ENCODE measurements around the gene PATE4.
"Not testable (repeated sequence)": the region's sequence is repeated elsewhere in the genome, so short reads cannot be mapped to it uniquely, and the experiment has no call there.

Gene PATE4, protein sequence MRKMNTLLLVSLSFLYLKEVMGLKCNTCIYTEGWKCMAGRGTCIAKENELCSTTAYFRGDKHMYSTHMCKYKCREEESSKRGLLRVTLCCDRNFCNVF

GRCh38 chr11:125833016-125833415 is at the start of gene PATE4:
Gene PATE4 (plus strand): TSS chr11:125833316. CDS start chr11:125833360, 44 bp downstream.
- Histone ChIP-seq H3K36me3 (ENCODE audit: insufficient read depth, low read length) (no peaks in the 10 kb centered on the region), H3K4me1 (ENCODE audit: insufficient read depth, low read length) (no peaks in the 10 kb centered on the region), H3K9me3 (ENCODE audit: control insufficient read depth, insufficient read depth, low read length) (no peaks in the 10 kb centered on the region), H3K9ac (ENCODE audit: low read depth, low read length) (no peak within 1 kb of the TSS)

GRCh38 chr11:125784678-125785077 is 48.4 kb upstream of the PATE4 start:
- no peak overlapping the region for H3K9ac ChIP-seq (ENCODE audit: low read depth, low read length)
- no peaks in the 10 kb centered on the region for H3K4me1 ChIP-seq (ENCODE audit: insufficient read depth, low read length)
- no peaks in the 10 kb centered on the region for H3K36me3 ChIP-seq (ENCODE audit: insufficient read depth, low read length)
- H3K9me3 ChIP-seq (ENCODE audit: control insufficient read depth, insufficient read depth, low read length): no peaks in the 10 kb centered on the region

- Histone ChIP-seq H3K9me3 (ENCODE audit: control insufficient read depth, insufficient read depth, low read length) (peaks cover 4% of the 10 kb centered on the region; the same call in 1 of the 2 replicates), H3K4me1 (ENCODE audit: insufficient read depth, low read length) (no peaks in the 10 kb centered on the region), H3K36me3 (ENCODE audit: insufficient read depth, low read length) (no peaks in the 10 kb centered on the region), H3K9ac (ENCODE audit: low read depth, low read length) (no peak within 1 kb of the TSS)
Measured at GRCh38 chr11:125787827-125788226, 45.3 kb upstream of the PATE4 start, which contains the start of gene PATE3. Gene PATE3 (plus strand): TSS chr11:125788127. CDS start chr11:125788152, 25 bp downstream.

DNA sequence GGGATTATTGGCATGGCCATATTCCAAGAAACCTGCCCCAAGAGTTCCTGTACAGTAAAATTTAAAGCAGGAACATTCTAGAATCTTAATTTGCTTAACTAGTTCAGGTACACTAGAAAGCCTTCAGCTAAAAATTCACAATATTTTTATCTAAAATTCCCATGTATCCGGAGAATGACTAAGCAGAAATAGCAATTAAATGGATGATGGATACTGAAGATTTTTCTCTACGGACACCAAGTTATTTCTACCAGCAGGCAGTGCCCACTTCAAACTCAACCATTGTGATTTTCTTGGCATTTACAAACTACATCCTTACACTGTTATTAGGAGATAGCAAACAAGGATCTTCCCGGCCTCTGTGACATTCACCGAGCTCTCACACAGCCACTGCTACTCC is 42.3 kb upstream of the PATE4 start:
- Histone ChIP-seq H3K9ac (ENCODE audit: low read depth, low read length) (no peak overlapping the region), H3K9me3 (ENCODE audit: control insufficient read depth, insufficient read depth, low read length) (peaks cover 6% of the 10 kb centered on the region; the same call in 1 of the 2 replicates), H3K36me3 (ENCODE audit: insufficient read depth, low read length) (no peaks in the 10 kb centered on the region), H3K4me1 (ENCODE audit: insufficient read depth, low read length) (no peaks in the 10 kb centered on the region)

DNA sequence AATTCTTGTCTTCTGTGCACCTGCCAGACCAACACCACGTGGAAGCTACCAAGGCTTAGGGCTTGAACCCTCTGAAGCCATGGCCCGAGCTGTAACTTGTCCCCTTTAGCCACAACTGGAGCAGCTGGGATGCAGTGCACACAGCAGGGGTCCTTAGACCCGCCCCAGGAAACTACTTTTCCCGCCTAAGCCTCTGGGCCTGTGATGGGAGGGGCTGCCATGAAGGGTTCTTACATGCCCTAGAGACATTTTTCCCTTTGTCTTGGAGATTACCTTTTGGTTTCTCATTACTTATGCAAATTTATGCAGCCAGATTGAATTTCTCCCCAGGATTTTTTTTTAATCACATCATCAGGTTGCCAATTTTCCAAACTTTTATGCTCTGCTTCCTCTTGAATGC is 35.5 kb upstream of the PATE4 start:
- peaks cover 8% of the 10 kb centered on the region; the same call in 1 of the 2 replicates for H3K4me1 ChIP-seq (ENCODE audit: insufficient read depth, low read length)
- no peaks in the 10 kb centered on the region for H3K36me3 ChIP-seq (ENCODE audit: insufficient read depth, low read length)
- H3K9me3 ChIP-seq (ENCODE audit: control insufficient read depth, insufficient read depth, low read length): peaks cover 8% of the 10 kb centered on the region; the same call in 1 of the 2 replicates
- no peak overlapping the region for H3K9ac ChIP-seq (ENCODE audit: low read depth, low read length)

- Histone ChIP-seq H3K9me3 (ENCODE audit: control insufficient read depth, insufficient read depth, low read length) (peaks cover 5% of the 10 kb centered on the region; the same call in 1 of the 2 replicates), H3K9ac (ENCODE audit: low read depth, low read length) (no peak overlapping the region), H3K4me1 (ENCODE audit: insufficient read depth, low read length) (peaks cover 8% of the 10 kb centered on the region; the same call in 1 of the 2 replicates), H3K36me3 (ENCODE audit: insufficient read depth, low read length) (no peaks in the 10 kb centered on the region)
Measured at GRCh38 chr11:125799808-125800207, 33.3 kb upstream of the PATE4 start.

GRCh38 chr11:125802387-125802786 is 30.7 kb upstream of the PATE4 start:
- Histone ChIP-seq H3K9me3 (ENCODE audit: control insufficient read depth, insufficient read depth, low read length) (peaks cover 5% of the 10 kb centered on the region; the same call in 1 of the 2 replicates), H3K36me3 (ENCODE audit: insufficient read depth, low read length) (no peaks in the 10 kb centered on the region), H3K9ac (ENCODE audit: low read depth, low read length) (no peak overlapping the region), H3K4me1 (ENCODE audit: insufficient read depth, low read length) (peaks cover 5% of the 10 kb centered on the region; the same call in 1 of the 2 replicates)

DNA sequence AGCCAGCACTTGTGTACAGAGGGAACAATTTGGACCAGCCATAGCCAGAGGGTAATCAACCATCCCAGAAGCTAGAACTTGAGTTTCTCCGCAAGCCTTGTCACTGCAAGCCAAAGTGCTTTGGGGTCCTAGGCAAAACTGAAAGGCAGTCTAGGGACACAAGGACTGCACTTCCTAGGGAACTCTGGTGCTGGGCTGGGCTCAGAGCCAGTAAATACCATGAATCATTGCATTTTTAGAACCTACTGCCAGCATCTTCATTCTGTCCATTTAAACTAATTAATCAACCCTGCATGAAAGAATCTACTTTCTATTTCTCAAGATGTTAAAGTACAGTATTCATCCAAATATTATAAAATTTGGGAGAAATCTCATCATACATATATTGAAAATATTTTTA is 25.2 kb upstream of the PATE4 start:
- Histone ChIP-seq H3K36me3 (ENCODE audit: insufficient read depth, low read length) (no peaks in the 10 kb centered on the region), H3K9ac (ENCODE audit: low read depth, low read length) (no peak overlapping the region), H3K9me3 (ENCODE audit: control insufficient read depth, insufficient read depth, low read length) (no peaks in the 10 kb centered on the region), H3K4me1 (ENCODE audit: insufficient read depth, low read length) (no peaks in the 10 kb centered on the region)

DNA sequence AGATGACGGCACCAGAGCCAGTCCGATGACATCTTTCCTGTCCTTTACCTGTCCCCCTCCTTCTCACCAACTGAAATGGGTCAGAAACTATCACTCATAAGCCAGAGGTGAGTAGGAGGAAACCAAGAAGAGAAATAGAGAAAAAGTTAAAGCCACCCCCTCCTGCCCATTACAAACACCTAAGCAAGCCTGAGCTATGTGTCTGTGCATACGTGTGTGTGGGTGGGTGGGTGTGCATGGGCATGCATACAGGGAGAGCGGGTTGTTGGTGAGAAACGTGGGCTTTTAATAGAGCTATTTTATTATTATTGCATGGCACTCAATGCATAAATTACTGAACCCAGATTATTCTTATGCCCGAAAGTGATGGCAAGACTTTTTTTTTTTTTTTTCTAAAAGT is 2.6 kb downstream of the PATE4 start:
- H3K36me3 ChIP-seq (ENCODE audit: insufficient read depth, low read length): no peaks in the 10 kb centered on the region
- H3K9ac ChIP-seq (ENCODE audit: low read depth, low read length): no peak overlapping the region
- H3K9me3 ChIP-seq (ENCODE audit: control insufficient read depth, insufficient read depth, low read length): no peaks in the 10 kb centered on the region
- H3K4me1 ChIP-seq (ENCODE audit: insufficient read depth, low read length): no peaks in the 10 kb centered on the region

DNA sequence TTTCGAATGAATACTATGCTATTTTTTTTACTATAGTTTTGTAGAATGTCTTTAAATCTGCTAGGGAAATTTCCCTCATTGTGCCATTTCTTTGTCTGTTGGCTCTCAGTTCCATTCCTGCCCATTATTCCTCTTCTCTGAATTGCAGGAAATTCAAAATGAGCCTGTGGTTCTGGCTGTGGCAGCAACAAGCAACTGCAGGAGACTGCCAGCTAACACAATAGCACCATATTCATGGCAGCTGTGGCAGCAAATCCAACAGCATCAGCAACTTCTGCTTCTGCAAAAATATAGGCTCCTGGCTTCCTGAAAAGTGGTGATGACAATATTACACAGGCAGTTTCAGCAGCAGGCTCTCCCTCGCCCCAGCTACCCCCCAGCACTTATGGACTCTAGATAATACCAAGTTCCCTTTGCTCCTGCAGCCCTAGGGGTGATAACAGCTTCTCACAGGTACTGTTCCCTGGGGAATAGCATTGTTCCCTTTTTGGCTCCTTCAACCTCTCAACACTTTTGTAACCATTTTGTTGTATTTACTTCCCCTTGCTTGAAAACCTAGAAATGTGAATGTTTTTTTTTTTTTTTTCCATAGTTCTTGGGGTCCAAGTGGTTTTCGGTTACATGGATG is 9.3 kb downstream of the PATE4 start:
- no peaks in the 10 kb centered on the region; the same call in 1 of the 2 replicates for H3K4me1 ChIP-seq (ENCODE audit: insufficient read depth, low read length)
- no peaks in the 10 kb centered on the region for H3K36me3 ChIP-seq (ENCODE audit: insufficient read depth, low read length)
- peaks cover 2% of the 10 kb centered on the region; the same call in 1 of the 2 replicates for H3K9me3 ChIP-seq (ENCODE audit: control insufficient read depth, insufficient read depth, low read length)
- no peak overlapping the region for H3K9ac ChIP-seq (ENCODE audit: low read depth, low read length)

DNA sequence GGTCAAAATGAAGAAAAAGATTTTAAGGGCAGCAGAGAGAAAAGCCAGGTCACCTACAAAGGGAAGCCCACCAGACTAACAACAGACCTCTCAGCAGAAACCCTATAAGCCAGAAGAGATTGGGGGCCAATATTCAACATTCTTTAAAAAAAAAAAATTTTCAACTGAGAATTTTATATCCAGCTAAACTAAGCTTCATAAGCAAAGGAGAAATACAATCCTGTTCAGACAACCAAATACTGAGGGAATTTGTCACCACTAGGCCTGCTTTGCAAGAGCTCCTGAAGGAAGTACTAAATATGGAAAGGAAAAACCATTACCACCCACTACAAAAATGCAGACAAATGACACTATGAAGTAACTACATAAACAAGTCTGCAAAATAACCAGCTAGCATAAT is 13.1 kb downstream of the PATE4 start:
- H3K9ac ChIP-seq (ENCODE audit: low read depth, low read length): no peak overlapping the region
- H3K9me3 ChIP-seq (ENCODE audit: control insufficient read depth, insufficient read depth, low read length): peaks cover 2% of the 10 kb centered on the region; the same call in 1 of the 2 replicates
- H3K36me3 ChIP-seq (ENCODE audit: insufficient read depth, low read length): no peaks in the 10 kb centered on the region
- H3K4me1 ChIP-seq (ENCODE audit: insufficient read depth, low read length): no peaks in the 10 kb centered on the region; the same call in 1 of the 2 replicates

GRCh38 chr11:125857670-125858069 is 24.6 kb downstream of the PATE4 start:
- not testable (repeated sequence) for H3K9me3 ChIP-seq (ENCODE audit: control insufficient read depth, insufficient read depth, low read length); H3K36me3 ChIP-seq (ENCODE audit: insufficient read depth, low read length); H3K9ac ChIP-seq (ENCODE audit: low read depth, low read length); H3K4me1 ChIP-seq (ENCODE audit: insufficient read depth, low read length)

GRCh38 chr11:125862786-125863185 is 29.7 kb downstream of the PATE4 start:
- not testable (repeated sequence) for H3K9ac ChIP-seq (ENCODE audit: low read depth, low read length); H3K36me3 ChIP-seq (ENCODE audit: insufficient read depth, low read length); H3K4me1 ChIP-seq (ENCODE audit: insufficient read depth, low read length); H3K9me3 ChIP-seq (ENCODE audit: control insufficient read depth, insufficient read depth, low read length)

DNA sequence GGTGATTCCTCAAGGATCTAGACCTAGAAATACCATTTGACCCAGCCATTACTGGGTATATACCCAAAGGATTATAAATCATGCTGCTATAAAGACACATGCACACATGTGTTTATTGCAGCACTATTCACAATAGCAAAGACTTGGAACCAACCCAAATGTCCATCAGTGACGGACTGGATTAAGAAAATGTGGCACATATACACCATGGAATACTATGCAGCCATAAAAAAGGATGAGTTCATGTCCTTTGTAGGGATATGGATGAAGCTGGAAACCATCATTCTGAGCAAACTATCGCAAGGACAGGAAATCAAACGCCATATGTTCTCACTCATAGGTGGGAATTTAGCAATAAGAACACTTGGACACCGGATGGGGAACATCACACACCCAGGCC is 32.2 kb downstream of the PATE4 start:
- not testable (repeated sequence) for H3K9me3 ChIP-seq (ENCODE audit: control insufficient read depth, insufficient read depth, low read length); H3K9ac ChIP-seq (ENCODE audit: low read depth, low read length); H3K4me1 ChIP-seq (ENCODE audit: insufficient read depth, low read length); H3K36me3 ChIP-seq (ENCODE audit: insufficient read depth, low read length)

DNA sequence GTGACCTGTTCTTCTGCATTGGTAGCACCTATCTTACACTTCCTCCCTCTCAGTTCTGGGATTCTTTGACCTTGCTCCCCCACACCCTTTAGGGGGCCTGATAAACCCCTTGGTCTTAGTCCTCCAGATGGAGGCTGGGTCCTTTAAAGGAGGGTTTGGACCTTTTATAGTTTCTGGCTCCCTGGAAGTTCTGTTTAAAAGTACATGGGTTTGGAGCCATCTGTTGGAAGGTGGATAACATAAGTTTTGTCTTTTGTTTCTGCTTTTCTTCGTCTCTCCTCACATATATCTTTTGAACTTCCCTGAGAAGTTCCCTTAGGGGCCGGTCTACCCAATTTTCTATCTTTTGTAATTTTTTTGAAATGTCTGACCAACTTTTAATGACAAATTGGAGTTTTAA is 36.4 kb downstream of the PATE4 start:
- H3K9me3 ChIP-seq (ENCODE audit: control insufficient read depth, insufficient read depth, low read length): no peaks in the 10 kb centered on the region; the same call in 1 of the 2 replicates
- H3K4me1 ChIP-seq (ENCODE audit: insufficient read depth, low read length): no peaks in the 10 kb centered on the region

More for the DNA sequence above, 36.4 kb downstream of the PATE4 start:
- Histone ChIP-seq H3K9ac (ENCODE audit: low read depth, low read length) (no peak overlapping the region), H3K36me3 (ENCODE audit: insufficient read depth, low read length) (no peaks in the 10 kb centered on the region)

Measured in ES-I3 (cell line).